ENCODE measurements around the gene ATP5ME. TPM values are rescaled to one million over a fixed set of nuclear protein-coding genes. Genes with fewer than 3 reads are reported as not detected.

The ATP5ME gene
- total and polyA plus RNA-seq, 2 of the 13 experiments (the other 11 are each of a cell fraction or from before 2014, with no cell fraction given): 305 to 753 TPM

DNA sequence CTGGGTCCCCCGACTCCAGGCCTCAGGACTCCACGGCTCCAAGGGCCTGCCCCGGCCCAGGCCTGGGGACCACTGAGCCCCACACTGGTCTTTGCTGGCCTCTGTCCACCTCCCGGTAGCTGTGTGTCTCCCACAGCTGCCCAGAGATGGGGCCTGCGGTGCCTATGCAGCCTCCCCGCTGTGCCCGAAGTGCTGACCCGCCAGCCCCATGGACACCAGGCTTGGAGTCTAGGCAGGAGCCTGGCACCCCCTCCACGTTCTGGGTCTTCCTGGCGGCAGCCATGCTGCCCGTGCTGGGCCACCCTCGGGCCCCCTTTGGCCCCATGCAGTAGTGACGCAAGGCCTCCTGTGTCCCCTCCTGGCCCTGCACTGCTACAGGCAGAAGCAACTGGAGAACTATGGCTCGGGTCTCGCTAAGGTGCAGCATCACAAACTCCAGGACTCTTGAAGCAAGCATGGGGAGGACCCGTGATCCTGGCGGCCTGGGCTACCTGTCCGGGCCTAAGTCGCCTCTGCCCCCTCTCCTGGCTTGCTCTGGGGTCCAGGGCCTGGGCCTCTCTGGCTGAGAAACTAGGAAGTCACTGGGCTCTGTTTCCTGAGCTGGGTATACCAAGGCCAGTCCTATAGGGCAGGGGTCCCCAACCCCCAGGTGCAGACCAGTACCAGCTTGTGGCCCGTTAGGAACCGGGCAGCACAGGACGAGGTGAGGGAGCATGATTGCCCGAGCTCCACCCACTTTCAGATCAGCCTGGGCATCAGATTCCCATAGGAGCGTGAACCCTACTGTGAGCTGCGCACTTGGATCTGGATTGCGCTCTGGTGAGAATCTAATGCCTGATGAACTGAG lies 1.2 kb upstream of the ATP5ME start (continued):
- TF ChIP-seq, protein P1, sequence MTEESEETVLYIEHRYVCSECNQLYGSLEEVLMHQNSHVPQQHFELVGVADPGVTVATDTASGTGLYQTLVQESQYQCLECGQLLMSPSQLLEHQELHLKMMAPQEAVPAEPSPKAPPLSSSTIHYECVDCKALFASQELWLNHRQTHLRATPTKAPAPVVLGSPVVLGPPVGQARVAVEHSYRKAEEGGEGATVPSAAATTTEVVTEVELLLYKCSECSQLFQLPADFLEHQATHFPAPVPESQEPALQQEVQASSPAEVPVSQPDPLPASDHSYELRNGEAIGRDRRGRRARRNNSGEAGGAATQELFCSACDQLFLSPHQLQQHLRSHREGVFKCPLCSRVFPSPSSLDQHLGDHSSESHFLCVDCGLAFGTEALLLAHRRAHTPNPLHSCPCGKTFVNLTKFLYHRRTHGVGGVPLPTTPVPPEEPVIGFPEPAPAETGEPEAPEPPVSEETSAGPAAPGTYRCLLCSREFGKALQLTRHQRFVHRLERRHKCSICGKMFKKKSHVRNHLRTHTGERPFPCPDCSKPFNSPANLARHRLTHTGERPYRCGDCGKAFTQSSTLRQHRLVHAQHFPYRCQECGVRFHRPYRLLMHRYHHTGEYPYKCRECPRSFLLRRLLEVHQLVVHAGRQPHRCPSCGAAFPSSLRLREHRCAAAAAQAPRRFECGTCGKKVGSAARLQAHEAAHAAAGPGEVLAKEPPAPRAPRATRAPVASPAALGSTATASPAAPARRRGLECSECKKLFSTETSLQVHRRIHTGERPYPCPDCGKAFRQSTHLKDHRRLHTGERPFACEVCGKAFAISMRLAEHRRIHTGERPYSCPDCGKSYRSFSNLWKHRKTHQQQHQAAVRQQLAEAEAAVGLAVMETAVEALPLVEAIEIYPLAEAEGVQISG (CRISPR knock-in tag; IDR thresholded peaks at IDR 0.05): 0 out of 2 replicates have a peak, but pooled peaks have one; percentile 37
- TF ChIP-seq ZNF713 (CRISPR knock-in tag; IDR thresholded peaks at IDR 0.05): no peak
- TF ChIP-seq, protein P2, sequence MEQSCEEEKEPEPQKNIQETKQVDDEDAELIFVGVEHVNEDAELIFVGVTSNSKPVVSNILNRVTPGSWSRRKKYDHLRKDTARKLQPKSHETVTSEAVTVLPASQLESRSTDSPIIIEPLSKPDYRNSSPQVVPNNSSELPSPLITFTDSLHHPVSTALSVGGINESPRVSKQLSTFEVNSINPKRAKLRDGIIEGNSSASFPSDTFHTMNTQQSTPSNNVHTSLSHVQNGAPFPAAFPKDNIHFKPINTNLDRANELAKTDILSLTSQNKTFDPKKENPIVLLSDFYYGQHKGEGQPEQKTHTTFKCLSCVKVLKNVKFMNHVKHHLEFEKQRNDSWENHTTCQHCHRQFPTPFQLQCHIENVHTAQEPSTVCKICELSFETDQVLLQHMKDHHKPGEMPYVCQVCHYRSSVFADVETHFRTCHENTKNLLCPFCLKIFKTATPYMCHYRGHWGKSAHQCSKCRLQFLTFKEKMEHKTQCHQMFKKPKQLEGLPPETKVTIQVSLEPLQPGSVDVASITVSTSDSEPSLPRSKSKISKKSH (CRISPR knock-in tag; IDR thresholded peaks at IDR 0.05; ENCODE audit: borderline replicate concordance): 0 out of 2 replicates have a peak, but pooled peaks have one; percentile 12
- peak; percentile 27; the same call in 1 of the 2 replicates for TF ChIP-seq ZBTB33 (CRISPR knock-in tag; IDR thresholded peaks at IDR 0.05)
- TF ChIP-seq, protein P3, sequence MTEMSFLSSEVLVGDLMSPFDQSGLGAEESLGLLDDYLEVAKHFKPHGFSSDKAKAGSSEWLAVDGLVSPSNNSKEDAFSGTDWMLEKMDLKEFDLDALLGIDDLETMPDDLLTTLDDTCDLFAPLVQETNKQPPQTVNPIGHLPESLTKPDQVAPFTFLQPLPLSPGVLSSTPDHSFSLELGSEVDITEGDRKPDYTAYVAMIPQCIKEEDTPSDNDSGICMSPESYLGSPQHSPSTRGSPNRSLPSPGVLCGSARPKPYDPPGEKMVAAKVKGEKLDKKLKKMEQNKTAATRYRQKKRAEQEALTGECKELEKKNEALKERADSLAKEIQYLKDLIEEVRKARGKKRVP (CRISPR knock-in tag; IDR thresholded peaks at IDR 0.05): peak in 1 of 2 experiments; percentile 34; a peak in 1 of 4 replicates
- TF ChIP-seq FOXK2 (IDR thresholded peaks at IDR 0.05): no peak
- no peak for TF ChIP-seq ZNF572 (CRISPR knock-in tag; IDR thresholded peaks at IDR 0.05)
- TF ChIP-seq KDM3A (CRISPR knock-in tag; IDR thresholded peaks at IDR 0.05; ENCODE audit: low read depth): no peak
- peak; percentile 81 for TF ChIP-seq ZFX (CRISPR knock-in tag; IDR thresholded peaks at IDR 0.05; ENCODE audit: low read depth)
- no peak for TF ChIP-seq MIER2 (CRISPR knock-in tag; IDR thresholded peaks at IDR 0.05)
- peak in 1 of 2 experiments; percentile 16; a peak in 2 of 4 replicates for TF ChIP-seq POLR2A (IDR thresholded peaks at IDR 0.05; ENCODE audit: insufficient read depth in 1 of 2, low read depth in 2 of 2, low read length in 2 of 2)
- peak; percentile 47 for TF ChIP-seq CEBPG (CRISPR knock-in tag; IDR thresholded peaks at IDR 0.05)
- TF ChIP-seq JUNB (CRISPR knock-in tag; IDR thresholded peaks at IDR 0.05; ENCODE audit: borderline replicate concordance): no peak
- peak; percentile 38; the same call in 1 of the 2 replicates for TF ChIP-seq FOXO1 (CRISPR knock-in tag; IDR thresholded peaks at IDR 0.05)
- no peak for TF ChIP-seq DBP (CRISPR knock-in tag; IDR thresholded peaks at IDR 0.05; ENCODE audit: not compliant biosample characterization)
- TF ChIP-seq ZNF746 (CRISPR knock-in tag; IDR thresholded peaks at IDR 0.05): peak; percentile 8; the same call in 1 of the 2 replicates
- no peak for TF ChIP-seq ZBTB42 (CRISPR knock-in tag; IDR thresholded peaks at IDR 0.05)
- TF ChIP-seq, protein P4, sequence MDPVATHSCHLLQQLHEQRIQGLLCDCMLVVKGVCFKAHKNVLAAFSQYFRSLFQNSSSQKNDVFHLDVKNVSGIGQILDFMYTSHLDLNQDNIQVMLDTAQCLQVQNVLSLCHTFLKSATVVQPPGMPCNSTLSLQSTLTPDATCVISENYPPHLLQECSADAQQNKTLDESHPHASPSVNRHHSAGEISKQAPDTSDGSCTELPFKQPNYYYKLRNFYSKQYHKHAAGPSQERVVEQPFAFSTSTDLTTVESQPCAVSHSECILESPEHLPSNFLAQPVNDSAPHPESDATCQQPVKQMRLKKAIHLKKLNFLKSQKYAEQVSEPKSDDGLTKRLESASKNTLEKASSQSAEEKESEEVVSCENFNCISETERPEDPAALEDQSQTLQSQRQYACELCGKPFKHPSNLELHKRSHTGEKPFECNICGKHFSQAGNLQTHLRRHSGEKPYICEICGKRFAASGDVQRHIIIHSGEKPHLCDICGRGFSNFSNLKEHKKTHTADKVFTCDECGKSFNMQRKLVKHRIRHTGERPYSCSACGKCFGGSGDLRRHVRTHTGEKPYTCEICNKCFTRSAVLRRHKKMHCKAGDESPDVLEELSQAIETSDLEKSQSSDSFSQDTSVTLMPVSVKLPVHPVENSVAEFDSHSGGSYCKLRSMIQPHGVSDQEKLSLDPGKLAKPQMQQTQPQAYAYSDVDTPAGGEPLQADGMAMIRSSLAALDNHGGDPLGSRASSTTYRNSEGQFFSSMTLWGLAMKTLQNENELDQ (CRISPR knock-in tag; IDR thresholded peaks at IDR 0.05; ENCODE audit: borderline replicate concordance): no peak

Measured in HepG2 (cell line).